Astrocyte (in vitro differentiated cells and primary cell): ENCODE measurements around the gene WNT8B.

Source experiments
- EZH2 ChIP-seq: IDR thresholded peaks from 2 replicates; pipeline ENCODE4 v1.6.1; 2012; ENCODE audit warnings: mild to moderate bottlenecking, low read length, inconsistent platforms; ENCODE audit not compliant: insufficient read depth
- TF ChIP-seq, protein P1 (sequence below): IDR thresholded peaks from 2 replicates; pipeline ENCODE4 v1.5.1; 2011; ENCODE audit warnings: low read depth, mild to moderate bottlenecking, inconsistent platforms, low read length, moderate library complexity; ENCODE audit not compliant: insufficient read depth

DNA sequence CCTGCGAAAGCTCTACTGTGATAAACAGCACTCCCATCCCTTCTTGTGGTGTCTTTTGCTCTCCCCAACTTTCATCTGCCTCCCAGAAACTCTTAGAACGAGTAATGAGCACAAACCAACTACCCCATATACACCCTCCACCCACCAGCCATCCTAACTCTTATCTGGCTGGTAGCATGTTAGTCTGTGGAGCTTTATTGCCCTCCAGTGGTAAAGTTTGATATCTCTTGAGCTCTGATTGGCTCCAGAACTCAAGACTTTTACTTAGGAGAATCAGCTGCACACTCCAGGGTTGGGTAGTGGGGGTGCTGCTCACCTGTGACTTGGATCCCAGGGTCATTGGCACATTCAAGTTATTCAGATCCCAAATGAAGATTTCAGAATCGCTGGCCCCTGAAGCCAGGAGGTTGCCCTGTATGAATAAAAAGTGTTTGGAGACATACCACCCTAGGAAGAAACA, 45.9 kb downstream of the WNT8B start:
- TF ChIP-seq, protein P1, sequence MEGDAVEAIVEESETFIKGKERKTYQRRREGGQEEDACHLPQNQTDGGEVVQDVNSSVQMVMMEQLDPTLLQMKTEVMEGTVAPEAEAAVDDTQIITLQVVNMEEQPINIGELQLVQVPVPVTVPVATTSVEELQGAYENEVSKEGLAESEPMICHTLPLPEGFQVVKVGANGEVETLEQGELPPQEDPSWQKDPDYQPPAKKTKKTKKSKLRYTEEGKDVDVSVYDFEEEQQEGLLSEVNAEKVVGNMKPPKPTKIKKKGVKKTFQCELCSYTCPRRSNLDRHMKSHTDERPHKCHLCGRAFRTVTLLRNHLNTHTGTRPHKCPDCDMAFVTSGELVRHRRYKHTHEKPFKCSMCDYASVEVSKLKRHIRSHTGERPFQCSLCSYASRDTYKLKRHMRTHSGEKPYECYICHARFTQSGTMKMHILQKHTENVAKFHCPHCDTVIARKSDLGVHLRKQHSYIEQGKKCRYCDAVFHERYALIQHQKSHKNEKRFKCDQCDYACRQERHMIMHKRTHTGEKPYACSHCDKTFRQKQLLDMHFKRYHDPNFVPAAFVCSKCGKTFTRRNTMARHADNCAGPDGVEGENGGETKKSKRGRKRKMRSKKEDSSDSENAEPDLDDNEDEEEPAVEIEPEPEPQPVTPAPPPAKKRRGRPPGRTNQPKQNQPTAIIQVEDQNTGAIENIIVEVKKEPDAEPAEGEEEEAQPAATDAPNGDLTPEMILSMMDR: peak; percentile 74
- TF ChIP-seq EZH2: no peak
